NCI-H1092 (cell line): ENCODE measurements around the gene UTF1.

Experiments
- DNase-seq: peaks from one replicate; lab custom pipeline; 2025; lab: John Stamatoyannopoulos, UW

The UTF1 gene

DNA sequence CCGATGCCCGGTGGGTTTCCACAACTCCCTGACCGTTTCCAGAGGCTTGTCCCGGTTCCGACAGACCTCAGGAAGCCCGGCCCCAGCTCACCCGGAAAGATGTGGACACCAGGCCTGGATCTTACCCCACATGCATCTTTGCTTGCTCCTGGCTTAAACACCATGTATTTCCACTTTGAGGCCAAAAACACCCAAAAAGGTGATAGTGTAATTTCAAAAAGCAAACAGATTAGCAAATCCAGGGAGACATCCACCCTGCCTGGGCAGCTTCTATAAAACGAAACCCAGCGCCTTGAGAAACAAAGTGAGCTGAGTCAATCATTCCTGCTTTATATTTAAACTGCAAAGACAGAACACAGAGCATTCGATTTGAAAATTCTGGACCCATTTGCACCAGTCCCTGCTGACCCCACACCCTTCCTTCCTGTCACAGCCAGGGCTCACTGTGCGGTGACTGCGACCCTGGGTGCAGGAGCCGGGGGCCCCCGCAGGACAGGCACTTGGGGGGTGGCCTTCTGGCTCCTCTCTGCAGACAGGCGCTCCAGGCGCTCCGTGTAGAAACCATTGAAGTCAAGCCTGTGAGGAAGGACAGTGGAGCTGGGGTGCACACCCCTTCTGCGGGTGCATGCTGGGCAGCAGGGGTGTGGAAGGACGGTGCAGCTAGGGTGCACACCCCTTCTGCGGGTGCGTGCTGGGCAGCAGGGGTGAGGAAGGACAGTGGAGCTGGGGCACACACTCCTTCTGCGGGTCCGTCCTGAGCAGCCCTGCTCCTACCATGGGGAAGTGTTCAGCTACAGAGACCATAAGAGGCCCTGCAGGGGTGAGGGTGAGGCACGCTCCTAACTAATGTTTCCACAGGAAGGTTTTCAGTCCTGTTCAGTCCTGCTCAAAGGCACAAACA lies 49.6 kb downstream of the UTF1 start:
- no peak for DNase-seq

DNA sequence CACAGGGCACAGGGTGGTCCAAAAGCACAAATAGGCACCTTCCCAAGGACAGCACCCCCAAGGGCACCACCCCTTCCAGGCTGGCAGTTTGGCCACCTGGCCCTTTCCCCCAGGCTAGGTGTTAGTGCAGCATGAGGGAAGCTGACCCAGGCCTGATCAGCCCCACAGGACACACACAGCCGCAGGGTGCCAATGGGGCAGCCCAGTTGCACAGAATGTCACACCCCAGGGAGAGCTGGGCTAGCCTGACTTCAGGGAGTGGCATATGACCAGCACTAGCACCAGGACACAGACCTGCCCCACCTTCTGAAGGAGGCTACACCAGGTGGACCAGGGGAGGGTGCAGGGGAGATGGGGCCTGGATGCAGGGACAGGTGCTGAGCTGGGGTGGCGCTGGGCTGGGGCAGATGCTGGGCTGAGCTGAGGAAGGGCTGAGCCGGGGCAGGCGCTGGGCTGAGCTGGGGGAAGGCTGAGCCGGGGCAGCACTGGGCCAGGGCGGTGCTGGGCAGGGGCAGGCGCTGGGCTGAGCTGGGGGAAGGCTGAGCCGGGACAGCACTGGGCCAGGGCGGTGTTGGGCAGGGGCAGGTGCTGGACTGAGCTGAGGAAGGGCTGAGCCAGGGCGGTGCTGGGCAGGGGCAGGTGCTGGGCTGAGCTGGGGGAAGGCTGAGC lies 50.5 kb downstream of the UTF1 start:
- no peak for DNase-seq

DNA sequence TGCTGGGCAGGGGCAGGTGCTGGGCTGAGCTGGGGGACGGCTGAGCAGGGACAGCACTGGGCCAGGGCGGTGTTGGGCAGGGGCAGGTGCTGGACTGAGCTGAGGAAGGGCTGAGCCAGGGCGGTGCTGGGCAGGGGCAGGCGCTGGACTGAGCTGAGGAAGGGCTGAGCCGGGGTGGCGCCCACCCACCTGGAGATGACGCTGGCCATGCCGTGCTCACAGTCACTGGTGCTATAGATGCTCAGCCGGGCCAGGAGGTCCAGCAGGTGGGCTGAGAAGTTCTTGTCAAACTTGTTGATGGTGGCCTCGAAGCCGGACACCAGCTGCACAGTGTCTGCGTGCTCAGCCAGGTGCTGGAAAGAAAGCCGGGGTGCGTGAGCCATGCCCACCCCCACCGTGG lies 51.1 kb downstream of the UTF1 start:
- no peak for DNase-seq
